Smooth muscle cell of trachea (primary cell): Measurements from ENCODE around the gene CARD18. TPM values are rescaled to one million over a fixed set of nuclear protein-coding genes. Genes with fewer than 3 reads are reported as not detected.

Experiments used
- total RNA-seq: library from RNA; depleted of rRNA; stranded (reverse); fragments of >200 nt; gene quantifications from 2 replicates; pipeline ENCODE4 v1.2.1, GENCODE V29; 2014

Gene CARD18, protein sequence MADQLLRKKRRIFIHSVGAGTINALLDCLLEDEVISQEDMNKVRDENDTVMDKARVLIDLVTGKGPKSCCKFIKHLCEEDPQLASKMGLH
- total RNA-seq = not detected in 2 replicates

DNA sequence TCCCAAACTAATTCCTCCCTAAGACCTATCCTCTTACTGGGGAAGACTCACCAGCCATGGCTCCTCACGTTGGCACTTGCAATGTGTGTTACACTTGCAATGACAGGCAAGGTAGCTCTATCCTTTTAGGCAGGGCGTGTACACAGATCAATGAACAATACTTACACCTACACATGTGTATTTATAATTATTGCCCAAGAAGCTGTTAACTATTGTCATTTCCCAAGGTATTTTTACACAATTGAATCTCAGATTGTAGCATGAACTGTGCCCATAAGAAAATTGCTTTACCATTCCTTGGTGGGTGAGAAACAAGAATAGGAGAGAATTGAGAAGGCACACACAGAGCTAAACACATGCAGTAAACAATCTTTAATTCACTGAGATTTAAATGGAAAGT lies at the start of gene CARD18:
Gene CARD18 (minus strand): TSS at position 101 of the 400 bp plus-strand sequence. CDS start 43 bp downstream, at position 58.

Other genes starting within 250 kb of the CARD18 start
- 0.15 TPM in 1 of 2 replicates, not detected in the other for gene CASP12, start 241.3 kb downstream of the CARD18 start, total RNA-seq
- gene CASP4, start 171.2 kb downstream of the CARD18 start, total RNA-seq = 116 and 179 TPM in 2 replicates
- not detected in 2 replicates for gene CASP5, start 116.6 kb downstream of the CARD18 start, total RNA-seq
- 26.6 and 40.7 TPM in 2 replicates for gene CASP1, start 104.6 kb downstream of the CARD18 start, total RNA-seq
- 15.3 and 26.3 TPM in 2 replicates for gene CARD16, start 94.4 kb downstream of the CARD18 start, total RNA-seq